Measurements from ENCODE around the gene DDRGK1. TPM values are rescaled to one million over a fixed set of nuclear protein-coding genes. Genes with fewer than 3 reads are reported as not detected.

Gene DDRGK1
- total RNA-seq, 1 donor = 26.8 TPM

DNA sequence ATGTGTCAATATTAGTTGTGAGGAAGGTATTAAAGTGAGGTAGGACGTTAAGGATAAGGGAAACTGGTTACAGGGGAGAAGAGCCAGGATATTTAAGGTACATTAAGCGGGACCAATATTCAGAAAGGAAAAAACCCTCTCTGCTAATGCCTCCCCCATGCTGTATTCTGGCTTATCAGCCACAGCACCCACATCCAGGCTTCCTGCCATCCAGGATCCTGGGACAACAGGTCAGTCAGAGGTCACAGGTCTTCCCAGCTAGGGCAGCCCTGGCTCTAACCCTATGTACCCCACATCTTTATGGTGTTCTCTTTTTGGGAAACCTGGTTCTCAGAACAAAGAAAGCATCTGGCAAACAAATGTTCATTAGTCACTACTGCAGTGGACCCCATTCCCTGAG is 5.3 kb downstream of the DDRGK1 start:
- no peaks in the 10 kb centered on the region for H3K27me3 ChIP-seq (ENCODE audit: insufficient read depth, low read length)
- no peak overlapping the region for H3K4me3 ChIP-seq (ENCODE audit: insufficient read depth, low read length)
- peaks cover 23% of the 10 kb centered on the region for H3K79me2 ChIP-seq (ENCODE audit: insufficient read depth, low read length)
- H2AFZ ChIP-seq (ENCODE audit: low read length) = no peak overlapping the region
- no peak for DNase-seq (ENCODE audit: insufficient read length, low spot score, missing footprints)
- H3K36me3 ChIP-seq (ENCODE audit: insufficient read depth, low read length) = peaks cover 49% of the 10 kb centered on the region
- H4K20me1 ChIP-seq (ENCODE audit: insufficient read depth, low read length) = no peaks in the 10 kb centered on the region
- H3K27ac ChIP-seq (ENCODE audit: low read depth, low read length) = no peak overlapping the region
- TF ChIP-seq, protein P1, sequence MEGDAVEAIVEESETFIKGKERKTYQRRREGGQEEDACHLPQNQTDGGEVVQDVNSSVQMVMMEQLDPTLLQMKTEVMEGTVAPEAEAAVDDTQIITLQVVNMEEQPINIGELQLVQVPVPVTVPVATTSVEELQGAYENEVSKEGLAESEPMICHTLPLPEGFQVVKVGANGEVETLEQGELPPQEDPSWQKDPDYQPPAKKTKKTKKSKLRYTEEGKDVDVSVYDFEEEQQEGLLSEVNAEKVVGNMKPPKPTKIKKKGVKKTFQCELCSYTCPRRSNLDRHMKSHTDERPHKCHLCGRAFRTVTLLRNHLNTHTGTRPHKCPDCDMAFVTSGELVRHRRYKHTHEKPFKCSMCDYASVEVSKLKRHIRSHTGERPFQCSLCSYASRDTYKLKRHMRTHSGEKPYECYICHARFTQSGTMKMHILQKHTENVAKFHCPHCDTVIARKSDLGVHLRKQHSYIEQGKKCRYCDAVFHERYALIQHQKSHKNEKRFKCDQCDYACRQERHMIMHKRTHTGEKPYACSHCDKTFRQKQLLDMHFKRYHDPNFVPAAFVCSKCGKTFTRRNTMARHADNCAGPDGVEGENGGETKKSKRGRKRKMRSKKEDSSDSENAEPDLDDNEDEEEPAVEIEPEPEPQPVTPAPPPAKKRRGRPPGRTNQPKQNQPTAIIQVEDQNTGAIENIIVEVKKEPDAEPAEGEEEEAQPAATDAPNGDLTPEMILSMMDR (IDR thresholded peaks at IDR 0.05; ENCODE audit: extremely low read depth, low read depth, low read length) = no peak
- peaks cover 6% of the 10 kb centered on the region for H3K4me1 ChIP-seq (ENCODE audit: insufficient read depth, low read length)
- no peak overlapping the region for H3K4me2 ChIP-seq (ENCODE audit: insufficient read depth, low read length)
- no peaks in the 10 kb centered on the region for H3K9me3 ChIP-seq (ENCODE audit: low read depth, low read length)

DNA sequence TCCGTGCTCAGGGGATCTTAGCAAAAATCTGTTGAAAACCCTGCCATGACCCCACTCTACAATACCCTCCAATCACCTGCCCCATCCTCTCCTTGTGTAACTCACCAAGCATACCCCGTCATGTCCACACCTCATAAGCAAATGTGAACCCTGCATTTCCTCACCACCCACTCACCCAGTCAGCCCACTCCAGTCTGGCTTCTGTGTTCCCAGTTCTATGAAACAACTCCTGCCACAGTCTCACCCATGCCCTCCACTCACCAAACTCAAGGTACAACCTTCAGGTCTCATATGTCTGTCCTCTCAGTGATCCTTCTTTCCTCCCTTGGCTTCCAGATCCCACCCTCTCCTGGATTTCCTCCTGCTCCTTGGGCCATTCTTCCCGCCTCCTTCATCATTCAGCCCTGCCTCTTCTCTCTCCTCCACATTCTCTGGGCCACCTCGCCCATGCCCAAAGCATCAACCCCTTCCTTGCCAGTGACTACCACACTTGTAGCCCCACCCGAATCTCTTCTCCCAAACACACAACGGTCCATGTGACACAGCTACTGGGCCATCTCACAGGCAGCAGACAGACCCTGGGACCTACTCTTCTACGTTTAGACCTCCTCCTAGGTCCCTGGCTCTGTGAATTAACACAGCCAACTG is 8.8 kb downstream of the DDRGK1 start:
- DNase-seq (ENCODE audit: insufficient read length, low spot score, missing footprints) = peak; percentile 58
- H3K9me3 ChIP-seq (ENCODE audit: low read depth, low read length) = no peaks in the 10 kb centered on the region
- H3K27ac ChIP-seq (ENCODE audit: low read depth, low read length) = no peak overlapping the region
- no peak overlapping the region for H2AFZ ChIP-seq (ENCODE audit: low read length)
- no peaks in the 10 kb centered on the region for H3K4me1 ChIP-seq (ENCODE audit: insufficient read depth, low read length)
- H3K4me3 ChIP-seq (ENCODE audit: insufficient read depth, low read length) = no peak overlapping the region
- H3K79me2 ChIP-seq (ENCODE audit: insufficient read depth, low read length) = no peaks in the 10 kb centered on the region
- no peak overlapping the region for H3K4me2 ChIP-seq (ENCODE audit: insufficient read depth, low read length)
- H3K27me3 ChIP-seq (ENCODE audit: insufficient read depth, low read length) = no peaks in the 10 kb centered on the region
- TF ChIP-seq, protein P1 (IDR thresholded peaks at IDR 0.05; ENCODE audit: extremely low read depth, low read depth, low read length) = no peak
- H4K20me1 ChIP-seq (ENCODE audit: insufficient read depth, low read length) = no peaks in the 10 kb centered on the region
- peaks cover 73% of the 10 kb centered on the region for H3K36me3 ChIP-seq (ENCODE audit: insufficient read depth, low read length)

DNA sequence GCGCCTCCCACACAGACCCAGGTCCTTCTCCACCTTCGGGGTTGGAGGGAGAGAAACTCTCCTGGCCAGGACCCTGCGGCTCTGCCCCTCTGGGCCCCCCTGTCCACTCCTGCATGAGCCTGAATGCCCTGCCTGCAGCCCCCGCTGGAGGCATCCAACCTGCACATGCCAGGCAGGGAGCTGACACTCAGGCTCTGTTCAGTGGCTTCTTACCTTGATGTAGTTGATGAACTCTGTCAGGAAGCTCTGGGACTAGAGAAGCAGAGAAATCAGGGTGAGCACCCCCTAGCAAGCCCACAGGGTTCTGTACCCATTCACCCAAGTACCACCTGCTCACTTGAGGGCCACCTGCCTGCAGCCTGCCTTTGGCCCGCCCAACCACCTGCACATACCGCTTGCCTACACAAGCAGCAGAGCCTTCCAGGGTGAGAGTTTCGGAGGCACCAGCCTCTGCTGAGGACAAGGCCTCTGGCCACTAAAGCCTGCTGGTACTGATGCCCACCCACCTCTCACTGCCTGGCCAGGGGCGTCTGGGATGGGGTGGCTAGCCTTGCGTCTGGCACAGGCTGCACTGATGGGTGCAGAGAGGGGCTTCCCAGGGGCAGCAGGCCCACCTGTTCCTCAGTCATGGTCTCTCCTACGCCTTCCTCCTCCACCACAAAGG is 9.7 kb downstream of the DDRGK1 start:
- Histone ChIP-seq H3K27ac (ENCODE audit: low read depth, low read length) (no peak overlapping the region), H3K4me1 (ENCODE audit: insufficient read depth, low read length) (no peaks in the 10 kb centered on the region), H3K4me3 (ENCODE audit: insufficient read depth, low read length) (no peak overlapping the region), H3K79me2 (ENCODE audit: insufficient read depth, low read length) (no peaks in the 10 kb centered on the region), H4K20me1 (ENCODE audit: insufficient read depth, low read length) (no peaks in the 10 kb centered on the region), H2AFZ (ENCODE audit: low read length) (no peak overlapping the region), H3K9me3 (ENCODE audit: low read depth, low read length) (no peaks in the 10 kb centered on the region), H3K4me2 (ENCODE audit: insufficient read depth, low read length) (no peak overlapping the region), H3K27me3 (ENCODE audit: insufficient read depth, low read length) (no peaks in the 10 kb centered on the region), H3K36me3 (ENCODE audit: insufficient read depth, low read length) (peaks cover 74% of the 10 kb centered on the region)
- TF ChIP-seq, protein P1 (IDR thresholded peaks at IDR 0.05; ENCODE audit: extremely low read depth, low read depth, low read length) = no peak
- DNase-seq (ENCODE audit: insufficient read length, low spot score, missing footprints) = peak; percentile 44

DNA sequence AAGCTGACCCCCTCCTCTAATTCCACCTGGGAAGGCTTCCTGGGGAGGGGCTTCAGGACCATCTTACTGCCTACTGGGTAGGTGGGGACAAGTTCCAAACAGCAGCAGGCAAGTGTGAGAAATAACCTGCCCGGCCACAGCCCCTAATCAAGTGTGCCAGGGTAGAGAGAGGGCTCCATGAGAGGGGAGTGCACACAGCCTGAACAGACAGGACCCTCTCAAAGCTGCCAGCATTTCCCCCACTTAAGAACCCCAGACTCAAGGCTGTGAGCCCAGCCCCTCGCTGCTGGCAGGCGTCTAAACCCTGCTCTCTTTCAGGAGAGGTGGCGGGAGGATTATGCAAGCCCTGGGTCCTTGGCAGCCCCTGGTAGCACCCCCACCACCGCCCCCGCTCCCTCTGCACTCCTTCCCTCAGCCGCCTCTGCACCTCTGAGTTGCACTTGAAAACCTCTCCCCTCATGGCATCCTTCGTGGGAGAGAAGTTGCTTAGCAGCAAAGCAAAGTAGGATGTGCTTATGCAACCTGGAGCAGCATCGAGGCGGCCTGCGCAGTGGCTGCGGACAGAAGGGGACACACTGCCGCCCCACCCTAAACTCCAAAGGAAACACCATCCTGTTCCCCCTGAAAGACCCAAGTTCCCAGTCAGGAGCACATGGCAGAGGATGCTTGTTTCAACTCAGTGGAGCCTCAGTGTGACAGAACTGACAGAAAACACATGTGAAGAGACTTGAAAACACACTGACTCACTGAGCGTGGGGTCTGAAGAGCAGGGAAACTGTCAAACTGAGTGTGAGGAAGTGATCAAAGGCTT is 10.5 kb downstream of the DDRGK1 start:
- Histone ChIP-seq H3K4me2 (ENCODE audit: insufficient read depth, low read length) (no peak overlapping the region), H4K20me1 (ENCODE audit: insufficient read depth, low read length) (no peaks in the 10 kb centered on the region), H3K4me1 (ENCODE audit: insufficient read depth, low read length) (no peaks in the 10 kb centered on the region), H3K4me3 (ENCODE audit: insufficient read depth, low read length) (no peak overlapping the region), H3K27me3 (ENCODE audit: insufficient read depth, low read length) (no peaks in the 10 kb centered on the region), H3K27ac (ENCODE audit: low read depth, low read length) (no peak overlapping the region), H3K36me3 (ENCODE audit: insufficient read depth, low read length) (peaks cover 73% of the 10 kb centered on the region), H2AFZ (ENCODE audit: low read length) (no peak overlapping the region), H3K9me3 (ENCODE audit: low read depth, low read length) (no peaks in the 10 kb centered on the region), H3K79me2 (ENCODE audit: insufficient read depth, low read length) (no peaks in the 10 kb centered on the region)
- DNase-seq (ENCODE audit: insufficient read length, low spot score, missing footprints) = peak; percentile 71
- TF ChIP-seq, protein P1 (IDR thresholded peaks at IDR 0.05; ENCODE audit: extremely low read depth, low read depth, low read length) = no peak
